DMS 273 (cell line): ENCODE results near the gene IRX4.
"Not testable (repeated sequence)": the region's sequence is repeated elsewhere in the genome, so short reads cannot be mapped to it uniquely, and the experiment has no call there.

ENCODE experiments used
- DNase-seq: peaks from one replicate; lab custom pipeline; 2025; ENCODE audit not compliant: unreplicated experiment; lab: John Stamatoyannopoulos, UW

IRX4 gene

GRCh38 chr5:1879292-1880263 lies 3.1 kb downstream of the IRX4 start:
- no peak for DNase-seq

DNA sequence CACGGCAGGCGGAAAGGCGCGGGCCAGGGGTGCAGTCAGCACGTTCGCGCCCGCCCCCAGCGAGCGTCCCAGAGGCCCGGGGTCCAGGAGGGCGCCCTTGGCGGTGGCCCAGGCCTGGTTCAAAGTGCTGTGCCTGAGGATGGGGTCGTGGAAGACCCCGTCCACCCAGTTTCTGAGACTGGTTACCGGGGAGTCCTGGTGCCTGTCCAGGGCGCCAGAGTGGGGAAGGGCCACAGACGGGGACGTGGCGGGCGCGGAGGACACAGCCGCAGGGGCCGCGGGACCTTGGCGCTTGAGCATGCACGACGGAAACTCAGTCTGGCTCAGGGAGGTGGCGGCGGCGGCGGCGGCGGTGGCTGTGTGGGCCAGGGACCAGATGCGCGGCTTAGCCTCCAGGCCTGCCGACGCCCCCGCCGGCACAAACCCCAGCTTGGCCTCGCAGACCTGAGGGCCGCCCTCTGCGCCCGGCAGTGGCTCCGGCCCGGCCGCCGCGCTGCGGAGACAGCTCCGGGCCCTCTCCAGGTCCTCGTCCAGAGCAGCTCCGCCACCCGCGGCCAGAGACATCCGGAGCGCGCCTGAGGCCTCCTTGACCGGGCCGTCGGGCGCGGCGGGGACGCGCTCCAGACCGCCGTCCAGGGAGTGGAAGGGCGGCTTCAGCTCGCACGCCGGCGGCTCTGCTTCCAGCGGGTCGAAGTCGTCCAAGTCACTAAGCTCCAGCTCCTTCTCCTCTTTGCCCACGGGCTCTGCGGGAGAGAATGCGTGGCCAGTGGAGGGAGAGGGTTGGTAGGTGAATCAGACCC lies 4.5 kb downstream of the IRX4 start:
- peak; percentile 31 for DNase-seq

DNA sequence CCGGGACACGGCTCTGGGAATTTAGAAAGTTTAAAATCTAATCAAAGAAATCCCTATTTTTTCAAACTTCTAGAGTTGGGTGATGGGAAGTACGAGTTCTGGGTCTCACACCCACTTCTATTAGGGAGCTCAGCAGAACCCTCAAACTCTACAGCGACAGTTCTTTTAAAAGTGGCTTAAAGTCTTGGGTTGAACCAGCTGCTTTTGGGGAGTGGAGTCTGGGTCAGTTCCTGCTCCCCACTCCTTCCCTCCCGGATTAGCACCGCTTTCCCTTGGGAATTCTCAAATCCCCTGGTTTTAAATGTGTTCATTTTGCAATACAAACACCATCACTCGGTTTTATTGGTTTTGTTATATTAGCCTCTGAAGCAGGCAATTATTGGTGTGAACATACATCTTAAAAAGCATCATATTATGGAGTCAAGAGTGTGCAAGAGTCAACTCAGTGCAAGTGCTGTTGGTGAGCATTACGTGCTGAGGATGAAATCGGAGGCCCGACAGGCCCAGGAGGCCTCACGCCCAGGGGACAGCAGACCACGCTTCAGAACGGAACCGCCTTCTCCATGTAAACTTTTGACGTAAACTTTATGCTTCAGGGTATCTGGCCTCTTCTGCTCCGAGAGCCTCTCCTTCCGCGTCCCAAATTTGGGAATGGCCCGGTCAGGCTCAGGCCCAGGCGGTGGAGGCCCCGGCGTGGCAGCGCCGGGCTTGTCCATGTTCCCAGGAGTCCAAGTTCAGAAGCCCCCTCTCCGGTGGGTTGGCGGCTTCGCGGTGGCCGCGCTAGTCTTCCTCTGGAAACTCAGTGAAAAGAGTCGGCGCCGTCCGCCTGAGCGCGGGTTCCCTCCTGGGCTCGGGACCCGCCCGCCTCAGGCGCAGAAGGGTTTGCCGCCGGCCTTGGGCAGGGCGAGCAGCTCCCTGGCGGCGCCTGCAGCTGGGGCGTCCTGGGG lies 5.3 kb downstream of the IRX4 start:
- DNase-seq = peak; percentile 43

- DNase-seq = no peak
Measured at GRCh38 chr5:1876660-1877064, 6.1 kb downstream of the IRX4 start.

GRCh38 chr5:1875843-1876659 lies 6.7 kb downstream of the IRX4 start:
- peak; percentile 35 for DNase-seq

- no peak for DNase-seq
Measured at GRCh38 chr5:1875281-1875842, 7.4 kb downstream of the IRX4 start.

GRCh38 chr5:1874771-1875220 lies 7.9 kb downstream of the IRX4 start:
- DNase-seq = peak; percentile 42

GRCh38 chr5:1874348-1874747 lies 8.4 kb downstream of the IRX4 start:
- no peak for DNase-seq

DNA sequence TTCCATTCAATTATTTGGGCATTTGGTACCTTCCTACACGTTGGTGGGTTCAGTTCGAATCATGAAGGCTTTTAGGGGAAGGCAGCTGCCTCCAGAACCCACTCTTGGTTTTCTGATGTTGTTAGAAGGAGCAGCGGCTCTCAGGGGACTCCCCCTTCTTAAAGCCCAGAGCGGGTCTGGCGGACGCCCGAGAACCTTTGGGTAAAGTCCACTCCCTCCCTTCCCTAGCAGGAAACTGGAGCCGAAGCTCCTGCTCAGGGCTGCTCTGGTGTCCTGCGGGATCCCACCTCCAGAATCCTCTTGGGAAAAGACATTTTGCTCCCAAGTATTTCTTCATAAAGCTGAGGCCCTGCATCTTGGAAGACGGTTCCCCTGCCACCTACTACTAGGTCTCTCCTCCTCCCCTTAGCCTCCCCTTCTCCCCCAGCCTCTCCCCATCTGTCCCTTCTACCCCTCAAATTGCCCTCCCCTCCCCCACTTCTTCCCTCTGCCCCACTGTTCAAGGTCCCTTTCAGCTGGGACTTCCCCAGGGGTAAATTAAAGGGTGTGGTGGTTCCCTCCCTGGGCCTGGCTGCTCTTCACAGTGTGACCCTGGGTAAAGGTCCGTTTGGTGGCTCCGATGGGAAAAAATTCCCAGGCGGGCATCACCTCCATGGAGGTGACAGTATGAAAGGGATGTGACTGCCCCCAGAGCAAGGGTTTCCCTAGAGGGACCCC lies 9.3 kb downstream of the IRX4 start:
- DNase-seq = no peak

DNA sequence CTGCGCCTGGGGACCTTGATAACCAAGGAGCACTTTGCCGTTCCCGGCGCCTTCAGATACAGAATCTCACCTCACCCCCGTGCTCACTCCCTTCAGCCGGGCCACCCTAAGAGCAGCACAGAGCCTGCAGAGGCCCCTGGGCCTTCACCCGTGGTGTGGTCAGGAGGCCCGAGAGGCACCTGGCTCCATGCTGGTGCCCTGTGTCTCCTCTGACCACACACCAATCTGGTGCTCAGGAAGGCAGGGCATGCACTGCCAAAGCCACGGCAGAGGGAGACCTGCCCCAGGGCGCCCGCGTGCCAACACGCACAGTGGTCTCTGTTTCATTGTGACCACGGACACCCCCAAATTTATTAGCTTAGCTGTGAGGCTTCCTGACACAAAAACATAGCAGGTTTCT lies 11.3 kb downstream of the IRX4 start:
- no peak for DNase-seq

DNA sequence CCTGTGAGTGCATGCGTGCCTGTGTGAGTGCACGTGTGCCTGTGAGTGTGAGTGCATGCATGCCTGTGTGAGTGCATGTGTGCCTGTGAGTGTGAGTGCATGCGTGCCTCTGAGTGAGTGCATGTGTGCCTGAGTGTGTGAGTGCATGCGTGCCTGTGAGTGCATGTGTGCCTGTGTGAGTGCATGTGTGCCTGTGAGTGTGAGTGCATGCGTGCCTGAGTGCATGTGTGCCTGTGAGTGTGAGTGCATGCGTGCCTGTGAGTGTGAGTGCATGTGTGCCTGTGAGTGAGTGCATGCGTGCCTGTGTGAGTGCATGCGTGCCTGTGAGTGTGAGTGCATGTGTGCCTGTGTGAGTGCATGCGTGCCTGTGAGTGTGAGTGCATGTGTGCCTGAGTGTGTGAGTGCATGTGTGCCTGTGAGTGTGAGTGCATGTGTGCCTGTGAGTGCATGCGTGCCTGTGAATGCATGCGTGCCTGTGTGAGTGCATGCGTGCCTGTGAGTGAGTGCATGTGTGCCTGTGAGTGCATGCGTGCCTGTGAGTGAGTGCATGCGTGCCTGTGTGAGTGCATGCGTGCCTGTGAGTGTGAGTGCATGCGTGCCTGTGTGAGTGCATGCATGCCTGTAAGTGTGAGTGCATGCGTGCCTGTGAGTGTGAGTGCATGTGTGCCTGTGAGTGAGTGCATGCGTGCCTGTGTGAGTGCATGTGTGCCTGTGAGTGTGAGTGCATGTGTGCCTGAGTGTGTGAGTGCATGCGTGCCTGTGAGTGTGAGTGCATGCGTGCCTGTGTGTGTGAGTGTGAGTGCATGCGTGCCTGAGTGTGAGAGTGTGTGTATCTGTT lies 12.1 kb downstream of the IRX4 start:
- not testable (repeated sequence) for DNase-seq

DNA sequence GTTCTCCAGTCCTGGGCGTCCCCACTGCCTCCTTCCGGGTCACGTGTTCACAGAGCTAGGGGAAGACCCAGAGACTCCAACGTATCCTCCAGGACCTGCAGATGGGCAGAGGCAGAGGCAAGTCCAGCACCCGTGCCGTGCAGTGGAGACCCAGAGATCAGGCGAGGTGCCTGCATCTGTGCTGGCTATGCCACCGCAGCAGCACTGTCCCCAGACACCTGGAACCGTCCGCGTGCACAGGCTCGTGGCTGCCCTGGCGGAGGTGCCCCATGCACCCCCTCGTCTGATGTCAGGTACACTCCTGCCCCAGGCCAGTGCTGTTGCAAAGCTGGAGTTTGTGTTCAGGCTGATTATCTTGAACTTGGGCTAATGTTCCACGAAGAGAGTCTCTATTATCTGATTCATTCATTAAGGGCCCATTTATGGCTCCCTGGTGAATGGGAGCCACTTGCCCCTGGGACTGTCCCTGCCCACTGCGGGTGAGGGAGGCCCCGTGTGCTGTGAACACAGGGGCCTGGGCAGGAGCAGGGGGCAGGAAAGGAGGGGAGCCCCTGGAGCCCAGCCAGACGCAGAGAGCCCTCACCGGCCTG lies 13.7 kb downstream of the IRX4 start:
- DNase-seq = no peak

- DNase-seq = no peak
Measured at GRCh38 chr5:1867815-1868143, 14.9 kb downstream of the IRX4 start.

DNA sequence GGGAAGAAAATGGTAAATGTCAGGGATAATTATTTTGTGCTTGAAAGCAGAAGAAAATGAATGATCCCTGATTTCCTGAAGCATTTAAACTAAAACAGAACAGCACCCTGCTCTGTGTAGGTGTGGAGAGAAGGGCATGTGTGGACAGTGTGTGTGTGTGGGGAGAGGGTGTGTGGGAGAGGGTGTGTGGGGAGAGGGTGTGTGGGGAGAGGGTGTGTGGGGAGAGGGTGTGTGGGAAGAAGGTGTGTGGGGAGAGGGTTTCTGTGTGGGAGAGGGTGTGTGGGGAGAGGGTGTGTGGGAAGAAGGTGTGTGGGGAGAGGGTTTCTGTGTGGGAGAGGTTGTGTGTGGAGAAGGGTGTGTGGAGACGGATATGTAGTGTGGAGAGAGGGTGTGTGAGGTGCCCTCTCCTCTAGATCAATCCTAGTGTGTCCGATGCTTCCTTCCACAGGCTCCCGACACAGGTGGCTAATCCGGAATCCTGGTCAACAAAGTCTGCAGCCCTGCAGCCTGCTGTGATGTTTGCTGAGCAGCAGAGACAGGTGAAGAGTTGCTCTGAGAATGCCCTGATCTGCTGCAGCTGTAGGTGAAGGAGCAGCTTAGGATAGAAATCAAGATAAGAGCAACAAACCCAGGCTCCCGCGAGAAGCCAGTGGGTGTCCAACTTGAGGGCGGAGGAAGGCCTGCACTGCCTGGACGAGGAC lies 15.5 kb downstream of the IRX4 start:
- DNase-seq = no peak

DNA sequence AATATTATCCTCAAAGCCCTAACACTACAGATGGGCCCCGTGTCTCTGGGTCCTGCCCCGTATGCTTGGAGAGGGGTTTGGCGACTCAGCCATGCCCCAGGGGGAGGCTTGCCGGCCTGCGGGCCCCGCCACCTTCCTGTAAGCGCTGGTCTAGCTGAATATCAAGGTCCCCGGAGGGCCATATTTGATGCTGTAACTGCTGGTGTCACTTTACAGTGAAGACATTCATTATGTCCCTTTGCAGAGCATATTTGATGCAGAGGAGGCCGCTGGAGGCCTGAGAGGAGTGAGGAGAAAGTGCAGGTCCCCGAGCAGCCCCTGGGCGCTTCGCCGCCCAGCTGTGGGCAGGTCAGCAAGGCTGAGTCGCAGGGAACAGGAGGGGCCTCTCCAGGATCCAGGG lies 16.8 kb downstream of the IRX4 start:
- no peak for DNase-seq

- DNase-seq = no peak
Measured at GRCh38 chr5:1865486-1865885, 17.2 kb downstream of the IRX4 start.

DNA sequence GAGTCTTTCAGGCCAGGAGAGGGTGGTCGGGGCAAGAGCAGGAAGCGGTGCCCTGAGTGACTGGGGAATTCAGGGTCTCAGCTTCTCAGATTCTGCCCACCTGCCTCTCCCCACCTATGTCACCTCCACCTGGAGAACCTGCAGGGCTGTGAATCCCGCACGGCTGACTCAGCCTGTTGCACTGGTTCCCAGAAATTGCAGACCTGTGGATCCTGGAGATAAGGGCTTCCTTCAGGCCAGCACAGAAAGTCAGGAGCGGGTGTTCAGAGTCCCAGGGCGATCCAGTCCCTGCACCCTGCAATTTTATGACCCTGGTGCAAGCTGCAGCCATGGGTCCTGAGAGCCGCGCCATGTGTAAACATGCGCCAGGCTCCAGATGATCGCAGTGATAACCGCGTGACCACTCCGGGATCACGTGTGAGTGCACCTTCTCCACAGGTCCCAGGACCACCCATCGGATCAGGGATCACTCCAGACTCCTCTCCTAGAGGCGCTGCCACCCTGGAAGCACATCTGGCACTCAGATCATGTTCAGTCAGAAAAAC lies 17.8 kb downstream of the IRX4 start:
- no peak for DNase-seq
